Skeletal muscle cell (primary cell): ENCODE results near the gene BMP4.
"Not testable (repeated sequence)": the region's sequence is repeated elsewhere in the genome, so short reads cannot be mapped to it uniquely, and the experiment has no call there.

Experiments
- DNase-seq: peaks from one replicate; pipeline ENCODE4 v3.0.0-alpha.2; 2010; ENCODE audit warnings: low read depth
- H3K4me3 ChIP-seq: 2 replicates; pipeline ENCODE4 v1.5.1; 2011; ENCODE audit warnings: low read depth, mild to moderate bottlenecking, control low read depth, low read length, moderate library complexity

BMP4 gene

DNA sequence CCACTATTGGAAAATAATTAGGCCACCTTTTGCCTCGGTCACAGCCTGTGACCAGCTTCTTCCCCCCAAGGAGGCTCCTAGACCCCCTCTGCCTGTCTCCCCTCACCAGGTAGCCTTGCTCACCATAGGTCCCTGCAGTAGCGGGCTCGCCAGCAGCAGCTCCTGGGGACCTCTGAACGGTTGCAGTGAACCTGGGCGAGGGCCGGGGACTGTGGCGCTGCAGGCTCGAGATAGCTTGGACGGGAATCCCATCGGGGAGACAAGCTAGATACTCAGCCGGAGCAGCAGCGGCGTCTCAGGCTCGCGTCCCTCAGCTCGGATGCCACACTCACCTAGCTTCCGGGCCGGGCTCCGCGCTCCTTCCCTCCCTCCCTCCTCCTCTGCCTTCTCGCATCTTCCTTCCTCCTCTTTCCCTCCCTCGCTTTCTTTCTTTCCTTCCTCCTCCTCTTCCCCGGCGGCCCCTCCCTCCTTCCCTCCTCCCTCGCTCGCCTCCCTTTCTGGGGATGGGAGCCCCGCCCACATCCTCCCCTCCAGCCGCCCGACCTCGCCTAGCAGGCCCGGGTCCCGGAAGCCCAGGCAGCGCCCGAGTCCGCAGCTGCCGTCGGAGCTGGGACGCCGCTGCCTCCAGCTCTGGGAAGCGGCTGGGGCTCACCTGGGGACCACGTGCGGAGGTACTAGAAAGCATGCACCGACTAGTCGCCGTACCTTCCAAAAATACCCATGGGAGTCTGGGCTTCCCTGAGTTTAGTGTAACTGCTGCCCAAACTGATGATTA, at the start of gene BMP4:
TSS of gene BMP4 (minus strand) at position 399 of the 775 bp plus-strand sequence. CDS start 4,603 bp downstream, outside the sequence.
- no peak for DNase-seq

DNA sequence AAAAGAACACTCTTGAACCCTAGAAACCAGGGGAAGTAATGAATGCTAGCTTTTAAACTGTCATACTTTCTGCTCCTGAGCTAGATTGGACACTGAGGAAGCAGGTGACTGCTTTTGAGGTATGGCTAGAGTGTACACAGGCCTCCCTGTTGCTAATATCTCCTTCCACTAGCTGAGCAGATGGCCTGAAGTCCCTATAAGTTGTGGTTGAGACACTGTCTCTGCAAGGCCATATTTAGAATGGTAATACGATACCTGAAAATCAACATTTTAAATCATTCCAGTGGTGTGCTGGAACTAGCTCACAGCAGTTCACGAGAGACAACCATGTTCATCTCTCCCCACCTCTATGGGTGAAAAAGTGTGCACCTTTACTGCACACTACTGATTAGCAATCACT, 46.4 kb upstream of the BMP4 start:
- H3K4me3 ChIP-seq: no peak overlapping the region
- no peak for DNase-seq

More for the DNA sequence above, at the start of gene BMP4:
- H3K4me3 ChIP-seq: no peak within 1 kb of the TSS

DNA sequence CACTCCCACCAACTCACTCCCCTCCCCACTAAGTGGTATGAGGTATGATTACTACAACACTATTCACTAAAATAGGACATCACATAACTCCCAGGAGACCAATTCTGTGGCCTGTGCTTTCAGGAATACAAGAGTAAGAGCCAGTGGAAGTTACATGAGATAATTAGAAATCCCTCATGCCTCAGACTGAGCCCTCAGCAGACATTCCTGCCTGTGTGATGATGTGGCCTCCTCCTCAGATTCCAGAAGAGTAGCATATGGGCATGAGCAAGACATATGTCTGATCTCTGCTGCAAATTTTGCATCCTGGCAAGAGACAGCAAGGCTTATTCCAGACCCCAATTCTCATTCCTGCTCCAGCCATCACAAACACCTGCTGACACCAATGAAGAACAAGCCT, 46.0 kb upstream of the BMP4 start:
- H3K4me3 ChIP-seq: no peak overlapping the region
- DNase-seq: peak; percentile 42

DNA sequence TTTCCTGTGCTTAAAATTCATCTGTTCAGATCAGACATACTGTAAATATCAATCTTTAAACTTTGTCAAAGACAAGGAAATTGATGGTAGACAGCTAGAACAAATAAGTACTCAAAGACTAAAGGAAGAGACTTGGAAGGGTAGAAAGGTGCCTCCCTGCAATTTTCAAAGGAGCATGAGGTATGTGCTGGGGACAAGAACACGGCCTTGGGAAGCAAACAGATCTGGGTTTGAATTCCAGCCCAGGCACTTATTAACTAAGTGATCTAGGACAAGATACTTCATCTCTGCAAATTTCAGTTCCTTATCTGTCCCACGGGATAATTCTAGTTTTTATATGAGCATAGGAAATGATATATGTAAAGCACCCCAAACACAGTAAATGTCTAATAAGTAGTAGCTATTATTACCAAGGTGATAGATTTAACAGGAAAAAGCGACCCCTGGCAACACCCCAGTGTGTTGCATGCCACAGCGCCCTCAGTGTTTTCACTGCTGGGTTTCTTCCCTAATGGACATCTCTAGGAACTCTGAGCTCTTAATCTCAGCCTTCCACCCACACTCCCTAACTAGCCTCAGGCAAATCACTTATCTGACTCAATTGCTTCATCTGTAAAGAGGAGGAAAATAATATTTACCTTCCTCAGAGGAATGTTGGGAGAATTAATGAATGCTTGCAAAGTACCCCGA, 44.7 kb upstream of the BMP4 start:
- no peak for DNase-seq
- no peak overlapping the region for H3K4me3 ChIP-seq

DNA sequence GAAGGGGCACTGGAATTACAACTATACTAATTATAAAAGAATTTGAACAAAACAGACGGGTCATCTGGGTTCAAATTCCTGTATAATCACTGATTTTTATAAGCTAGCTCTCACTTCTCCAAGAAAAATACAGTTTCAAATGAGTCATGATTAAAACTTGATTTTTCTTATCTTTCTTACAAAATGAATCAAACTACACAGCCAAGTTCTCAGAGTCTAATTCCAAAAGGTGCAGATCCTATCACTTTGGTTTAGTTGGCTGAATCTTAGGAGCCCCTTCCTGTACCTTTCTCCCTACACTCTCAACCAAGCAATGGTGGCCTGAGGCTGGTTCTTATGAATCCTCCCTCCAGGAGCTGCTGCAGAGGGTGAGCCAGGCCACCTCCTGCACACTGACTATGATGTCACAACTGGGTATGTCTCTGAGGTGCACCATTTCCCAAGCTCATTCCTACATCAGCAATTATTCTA, 43.8 kb upstream of the BMP4 start:
- no peak overlapping the region for H3K4me3 ChIP-seq
- DNase-seq: no peak

DNA sequence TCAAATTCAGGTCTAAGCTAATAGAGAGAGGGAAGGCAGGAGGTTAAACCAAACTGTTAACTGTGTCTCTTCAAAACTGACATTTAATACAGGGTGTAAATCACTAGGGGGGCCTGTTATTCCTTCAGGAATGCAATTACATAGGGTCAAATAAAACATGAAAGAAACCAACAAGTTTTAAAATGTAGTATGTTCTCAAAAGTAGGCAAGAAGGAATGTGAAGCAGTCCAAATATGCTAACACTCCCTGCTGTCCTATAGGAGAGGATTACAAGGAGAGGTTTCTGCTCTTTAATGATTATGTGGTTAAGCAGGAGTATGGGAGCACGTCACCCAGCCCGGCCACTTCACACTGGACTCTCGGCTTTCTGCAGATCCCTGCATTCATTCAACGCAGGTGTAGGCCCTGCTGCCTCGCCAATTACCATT, 42.5 kb upstream of the BMP4 start:
- H3K4me3 ChIP-seq: no peak overlapping the region
- peak; percentile 34 for DNase-seq

DNA sequence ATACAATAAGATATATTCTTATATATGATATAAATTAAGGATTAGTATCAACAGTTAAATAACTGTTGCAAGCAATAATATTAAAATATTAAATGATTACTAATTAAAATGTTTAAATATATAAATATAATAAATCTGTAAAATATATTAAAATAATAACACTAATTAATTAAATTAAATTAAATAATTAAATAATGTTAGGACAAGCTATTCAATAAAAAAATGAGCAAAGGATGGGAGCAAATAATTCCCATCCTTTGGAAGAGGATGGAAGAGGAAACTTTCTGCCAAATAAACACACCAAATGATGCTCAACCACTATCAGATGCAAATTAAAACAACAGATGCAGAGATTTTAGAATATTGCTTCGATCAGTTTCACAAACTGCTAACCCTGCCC, 39.4 kb upstream of the BMP4 start:
- no peak overlapping the region for H3K4me3 ChIP-seq
- DNase-seq: no peak

DNA sequence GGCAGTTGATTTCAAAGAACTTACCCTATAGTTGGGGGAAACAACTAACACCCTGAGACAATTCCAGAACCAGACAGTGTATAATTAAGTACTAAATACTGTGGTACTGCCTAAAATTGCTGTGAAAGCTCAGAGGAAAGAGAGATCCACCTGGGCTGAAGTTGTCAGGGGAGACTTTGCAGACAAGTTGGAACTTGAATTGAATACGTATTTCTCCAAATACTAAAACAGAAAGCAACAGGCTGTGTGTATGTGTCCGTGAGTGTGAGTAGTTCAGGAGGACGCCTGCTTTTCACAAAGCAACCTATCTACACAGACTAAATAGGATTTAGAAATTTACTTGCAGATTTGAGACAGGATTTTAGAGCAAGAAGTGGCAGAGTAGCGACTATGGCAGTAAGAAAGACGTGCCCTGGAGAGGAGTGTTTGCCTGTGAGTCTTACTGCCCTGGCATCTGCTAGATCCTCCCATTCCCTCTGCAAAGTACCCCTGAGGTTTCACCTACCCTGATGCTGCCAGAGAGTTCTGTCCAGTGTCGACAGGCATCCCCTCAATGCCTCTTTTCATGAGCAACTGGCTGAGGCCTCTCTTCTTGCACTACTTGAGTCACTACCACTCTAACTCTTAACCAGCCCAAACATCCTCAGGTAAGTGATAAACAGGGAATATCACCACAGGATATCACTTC, 37.4 kb upstream of the BMP4 start:
- H3K4me3 ChIP-seq: no peak overlapping the region
- DNase-seq: no peak

DNA sequence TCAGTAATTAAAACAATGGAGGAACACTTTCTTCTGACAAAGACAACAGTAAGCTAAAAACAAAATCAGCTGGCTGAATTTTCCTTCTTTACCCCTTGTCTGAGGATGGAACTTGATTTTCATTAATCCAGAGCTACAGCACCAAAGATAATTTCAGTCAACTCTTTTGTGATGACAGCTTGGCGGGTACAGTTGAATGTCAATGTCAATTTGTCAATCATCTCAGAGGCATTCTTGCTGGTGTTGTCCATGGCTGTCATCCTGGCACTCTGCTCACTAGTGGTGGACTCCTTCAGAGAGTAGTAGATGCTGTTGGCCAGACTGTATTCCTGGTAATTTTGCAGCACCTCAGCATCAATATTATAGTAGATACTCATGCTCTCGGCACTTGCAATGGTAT, 34.4 kb upstream of the BMP4 start:
- no peak for DNase-seq
- H3K4me3 ChIP-seq: no peak overlapping the region

DNA sequence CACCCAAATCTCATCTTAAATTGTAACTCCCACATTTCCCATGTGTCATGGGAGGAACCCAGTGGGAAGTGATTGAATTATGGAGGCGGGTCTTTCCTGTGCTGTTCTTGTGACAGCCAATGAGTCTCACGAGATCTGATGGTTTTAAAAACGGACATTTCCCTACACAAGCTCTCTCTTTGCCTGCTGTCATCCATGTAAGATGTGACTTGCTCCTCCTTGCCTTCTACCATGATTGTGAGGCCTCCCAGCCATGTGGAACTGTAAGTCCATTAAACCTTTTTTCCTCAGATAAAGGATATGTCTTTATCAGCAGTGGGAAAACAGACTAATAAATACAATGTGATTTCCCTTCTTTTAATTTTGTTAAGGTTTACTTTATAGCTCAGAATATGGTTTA, 30.1 kb upstream of the BMP4 start:
- H3K4me3 ChIP-seq, DNase-seq: not testable (repeated sequence)

DNA sequence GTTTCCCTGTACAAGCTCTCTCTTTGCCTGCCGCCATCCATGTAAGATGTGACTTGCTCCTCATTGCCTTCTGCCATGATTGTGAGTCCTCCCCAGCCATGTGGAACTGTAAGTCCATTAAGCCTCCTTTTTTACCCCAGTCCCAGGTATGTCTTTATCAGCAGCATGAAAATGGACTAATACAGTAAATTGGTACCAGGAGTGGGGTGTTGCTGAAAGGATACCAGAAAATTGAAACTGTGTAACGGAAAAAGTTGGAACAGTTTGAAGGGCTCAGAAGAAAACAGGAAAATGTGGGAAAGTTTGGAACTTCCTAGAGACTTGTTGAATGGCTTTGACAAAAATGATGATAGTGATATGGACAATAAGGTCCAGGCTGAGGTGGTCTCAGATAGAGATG, 28.3 kb upstream of the BMP4 start:
- not testable (repeated sequence) for DNase-seq, H3K4me3 ChIP-seq

DNA sequence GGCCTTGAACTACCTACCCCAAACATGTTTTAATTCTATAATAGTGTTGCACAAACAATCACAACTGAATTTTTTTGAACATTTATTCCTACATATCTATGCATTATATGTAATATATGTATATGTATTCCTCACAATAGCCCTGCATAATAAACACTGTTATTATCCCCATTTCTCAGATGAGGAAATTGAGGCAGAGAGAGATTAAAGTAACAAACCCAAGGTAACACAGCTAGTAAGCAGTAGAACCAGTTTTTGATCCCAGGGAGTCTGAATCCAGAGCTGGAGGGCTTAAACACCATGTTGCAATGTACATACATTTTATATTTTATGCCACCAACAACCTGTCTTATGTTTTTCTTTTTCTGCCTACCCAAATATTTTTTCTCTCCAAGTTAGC, 26.5 kb upstream of the BMP4 start:
- no peak overlapping the region for H3K4me3 ChIP-seq
- no peak for DNase-seq

DNA sequence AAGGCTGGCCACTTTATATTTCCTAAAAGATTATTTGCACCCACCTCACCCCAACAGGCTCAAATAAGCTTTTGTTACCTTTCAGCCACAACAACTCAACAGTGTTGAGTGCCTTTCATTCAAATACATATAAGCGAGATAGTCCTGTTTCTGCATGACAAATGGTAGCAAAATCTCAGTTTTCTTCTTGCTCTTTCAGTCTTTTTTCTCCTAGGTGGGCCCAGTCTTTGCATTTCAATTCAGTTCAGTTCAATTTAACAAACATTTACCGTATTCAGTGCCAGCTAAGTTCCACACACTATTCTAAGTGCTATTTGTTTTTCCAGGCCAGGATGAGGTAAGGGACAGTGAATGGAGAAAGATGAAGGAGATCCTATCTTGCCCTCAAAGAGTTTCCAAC, 25.9 kb upstream of the BMP4 start:
- no peak overlapping the region for H3K4me3 ChIP-seq
- no peak for DNase-seq

DNA sequence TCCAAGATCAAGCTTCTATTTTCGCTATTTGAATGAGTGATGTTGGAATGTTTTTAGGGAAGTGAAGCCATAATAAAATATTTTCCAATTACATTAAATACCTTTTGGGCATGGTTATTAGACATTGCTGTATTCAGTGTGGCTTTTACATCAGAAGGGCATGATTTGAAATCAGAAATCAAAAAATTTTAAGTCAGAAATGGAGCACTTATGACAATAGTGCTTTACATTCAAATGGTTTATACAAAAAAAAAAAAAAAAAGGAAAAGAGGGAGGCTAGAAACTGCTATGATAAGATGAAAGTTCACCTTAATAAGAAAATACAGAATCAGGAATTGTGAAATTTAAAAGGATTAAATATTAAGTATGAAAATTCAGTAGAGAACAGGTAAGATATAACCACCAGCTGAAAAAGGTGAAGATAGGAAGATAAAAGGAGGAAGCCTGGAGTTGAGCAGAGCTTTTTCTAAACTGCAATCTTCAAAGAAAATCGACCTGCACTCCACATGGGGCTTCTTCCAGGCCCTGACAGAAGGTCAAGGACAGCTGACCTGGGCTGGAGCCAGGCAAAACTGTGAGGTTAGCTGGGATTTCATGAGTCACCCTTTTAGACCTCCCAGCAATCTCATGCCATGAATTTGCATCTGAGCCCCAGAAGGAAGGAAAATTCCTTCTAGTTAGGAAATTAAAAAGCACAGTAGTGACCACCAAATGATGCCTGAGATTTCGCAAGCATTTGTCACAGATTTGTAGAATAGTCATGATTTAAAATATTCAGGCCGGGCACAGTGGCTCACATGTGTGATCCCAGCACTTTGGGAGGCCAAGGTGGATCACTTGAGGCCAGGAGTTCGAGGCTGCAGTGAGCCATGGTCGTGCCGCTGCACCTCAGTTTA, 23.4 kb upstream of the BMP4 start:
- DNase-seq: peak; percentile 19
- no peak overlapping the region for H3K4me3 ChIP-seq

DNA sequence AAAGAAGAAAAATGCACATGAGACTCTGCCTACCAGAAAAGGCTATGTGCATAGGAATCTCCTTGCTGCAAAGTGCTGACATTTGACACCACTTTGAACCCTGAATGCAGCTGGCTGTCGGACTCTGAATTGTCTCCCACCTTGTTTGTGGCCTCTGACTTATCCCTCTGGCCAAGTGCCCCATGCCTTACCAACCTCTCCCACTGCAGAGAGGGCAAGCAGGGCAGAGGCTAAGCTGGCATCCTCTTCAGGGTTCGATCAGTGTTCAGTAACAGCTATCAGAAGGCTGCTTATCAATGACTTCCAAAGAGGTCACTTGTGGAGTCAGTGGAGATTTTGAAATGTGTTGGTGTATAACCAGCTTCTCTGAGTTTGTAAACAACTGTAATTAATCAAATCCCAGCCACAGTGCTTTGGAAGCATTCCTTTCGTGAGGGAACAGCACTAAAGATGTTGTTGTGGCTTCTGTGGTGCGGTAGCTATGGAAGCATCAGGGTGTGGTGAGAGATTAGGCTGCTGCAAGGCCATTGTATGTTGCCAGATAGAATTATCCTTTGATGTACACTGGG, 22.6 kb upstream of the BMP4 start:
- no peak for DNase-seq
- no peak overlapping the region for H3K4me3 ChIP-seq

DNA sequence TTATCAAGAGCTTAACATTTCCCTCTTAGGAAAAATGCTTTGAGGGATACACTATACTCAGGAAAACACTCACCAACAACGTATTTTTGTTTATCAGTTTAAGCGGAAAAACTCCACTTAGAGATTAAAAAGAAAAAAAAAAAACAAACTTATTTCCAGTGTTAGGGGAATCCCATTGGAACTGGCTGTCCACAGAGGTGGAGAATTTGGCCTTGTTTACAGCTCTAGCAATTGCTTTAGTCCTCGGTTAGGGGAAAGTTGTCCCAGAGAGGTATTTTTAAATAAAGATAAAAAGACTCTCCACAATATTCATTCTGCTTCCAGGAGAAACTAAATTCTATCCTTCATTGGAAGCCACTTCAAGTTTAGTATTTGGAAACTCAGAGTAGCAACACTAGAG, 21.6 kb upstream of the BMP4 start:
- no peak overlapping the region for H3K4me3 ChIP-seq
- DNase-seq: no peak

DNA sequence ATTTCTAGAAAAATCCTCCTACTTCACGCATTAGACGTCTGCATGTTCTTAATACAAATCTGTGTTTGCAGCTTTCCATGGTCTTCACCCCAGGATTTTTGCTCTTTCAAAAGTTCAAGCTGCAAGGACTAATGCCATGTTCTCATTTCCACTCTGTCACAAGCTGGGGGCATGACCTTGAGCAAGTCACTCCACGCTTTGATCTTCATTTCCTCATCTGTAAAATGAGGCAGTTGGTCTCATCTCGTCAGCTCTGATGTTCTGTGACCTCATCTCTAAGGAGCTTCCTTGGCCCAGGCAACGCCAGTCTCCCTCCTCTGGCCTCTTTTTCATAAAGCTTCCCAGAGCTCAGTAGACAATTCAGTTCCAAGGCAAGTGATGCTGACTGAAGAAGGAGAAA, 18.8 kb upstream of the BMP4 start:
- DNase-seq: no peak
- H3K4me3 ChIP-seq: no peak overlapping the region

DNA sequence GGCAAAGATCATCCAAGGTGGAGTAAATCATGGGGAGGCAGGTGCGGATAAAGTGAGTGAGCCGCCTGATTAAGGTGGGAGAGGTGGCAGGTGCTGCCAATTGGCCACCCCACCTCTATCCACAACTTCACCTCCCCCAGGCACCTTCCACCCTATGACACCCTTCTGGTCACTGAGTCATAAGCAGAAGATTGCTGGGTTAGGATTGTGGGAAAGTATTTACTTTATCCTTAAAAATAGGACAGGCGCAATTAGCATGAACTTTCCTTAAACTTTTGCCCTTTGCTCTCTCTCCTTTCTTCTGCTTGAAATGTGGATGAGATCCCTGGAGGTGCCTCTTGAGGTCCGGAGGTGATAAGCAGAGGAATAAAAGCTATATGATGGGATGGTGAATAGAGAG, 14.9 kb upstream of the BMP4 start:
- DNase-seq: no peak
- no peak overlapping the region for H3K4me3 ChIP-seq

DNA sequence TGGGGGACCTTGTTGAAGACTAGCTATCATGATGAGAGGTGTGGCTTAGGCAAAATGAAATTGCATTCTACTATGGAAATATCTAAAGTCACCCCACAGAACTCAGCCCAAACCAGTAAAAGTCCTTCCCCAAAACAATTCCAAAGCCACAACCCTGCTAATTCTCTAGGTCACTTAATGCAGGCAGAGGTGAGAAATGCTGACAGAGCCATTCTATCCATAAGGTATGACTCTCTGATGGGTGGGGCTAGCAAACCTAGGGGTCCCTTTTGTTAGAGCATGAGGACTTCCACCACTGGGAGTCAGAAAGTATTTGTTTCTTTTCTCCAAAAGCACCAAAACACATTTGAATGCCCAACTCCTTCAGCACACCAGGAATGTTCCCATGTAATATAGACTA, 12.7 kb upstream of the BMP4 start:
- H3K4me3 ChIP-seq: no peak overlapping the region
- DNase-seq: no peak
